Measurements from ENCODE around the gene STAB2. TPM values are rescaled to one million over a fixed set of nuclear protein-coding genes. Genes with fewer than 3 reads are reported as not detected.

Gene STAB2, protein sequence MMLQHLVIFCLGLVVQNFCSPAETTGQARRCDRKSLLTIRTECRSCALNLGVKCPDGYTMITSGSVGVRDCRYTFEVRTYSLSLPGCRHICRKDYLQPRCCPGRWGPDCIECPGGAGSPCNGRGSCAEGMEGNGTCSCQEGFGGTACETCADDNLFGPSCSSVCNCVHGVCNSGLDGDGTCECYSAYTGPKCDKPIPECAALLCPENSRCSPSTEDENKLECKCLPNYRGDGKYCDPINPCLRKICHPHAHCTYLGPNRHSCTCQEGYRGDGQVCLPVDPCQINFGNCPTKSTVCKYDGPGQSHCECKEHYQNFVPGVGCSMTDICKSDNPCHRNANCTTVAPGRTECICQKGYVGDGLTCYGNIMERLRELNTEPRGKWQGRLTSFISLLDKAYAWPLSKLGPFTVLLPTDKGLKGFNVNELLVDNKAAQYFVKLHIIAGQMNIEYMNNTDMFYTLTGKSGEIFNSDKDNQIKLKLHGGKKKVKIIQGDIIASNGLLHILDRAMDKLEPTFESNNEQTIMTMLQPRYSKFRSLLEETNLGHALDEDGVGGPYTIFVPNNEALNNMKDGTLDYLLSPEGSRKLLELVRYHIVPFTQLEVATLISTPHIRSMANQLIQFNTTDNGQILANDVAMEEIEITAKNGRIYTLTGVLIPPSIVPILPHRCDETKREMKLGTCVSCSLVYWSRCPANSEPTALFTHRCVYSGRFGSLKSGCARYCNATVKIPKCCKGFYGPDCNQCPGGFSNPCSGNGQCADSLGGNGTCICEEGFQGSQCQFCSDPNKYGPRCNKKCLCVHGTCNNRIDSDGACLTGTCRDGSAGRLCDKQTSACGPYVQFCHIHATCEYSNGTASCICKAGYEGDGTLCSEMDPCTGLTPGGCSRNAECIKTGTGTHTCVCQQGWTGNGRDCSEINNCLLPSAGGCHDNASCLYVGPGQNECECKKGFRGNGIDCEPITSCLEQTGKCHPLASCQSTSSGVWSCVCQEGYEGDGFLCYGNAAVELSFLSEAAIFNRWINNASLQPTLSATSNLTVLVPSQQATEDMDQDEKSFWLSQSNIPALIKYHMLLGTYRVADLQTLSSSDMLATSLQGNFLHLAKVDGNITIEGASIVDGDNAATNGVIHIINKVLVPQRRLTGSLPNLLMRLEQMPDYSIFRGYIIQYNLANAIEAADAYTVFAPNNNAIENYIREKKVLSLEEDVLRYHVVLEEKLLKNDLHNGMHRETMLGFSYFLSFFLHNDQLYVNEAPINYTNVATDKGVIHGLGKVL (N-terminal part only)
- not detected for total RNA-seq
- not detected for polyA plus RNA-seq (2013, experiment 1 of 2)
- polyA plus RNA-seq (2013, experiment 2 of 2), result not detected
- long read RNA-seq, experiment 1, result 0 reads
- long read RNA-seq, experiment 2, result 0 reads
- long read RNA-seq, experiment 3, result 0 reads
- long read RNA-seq, experiment 4, result 0 reads

DNA sequence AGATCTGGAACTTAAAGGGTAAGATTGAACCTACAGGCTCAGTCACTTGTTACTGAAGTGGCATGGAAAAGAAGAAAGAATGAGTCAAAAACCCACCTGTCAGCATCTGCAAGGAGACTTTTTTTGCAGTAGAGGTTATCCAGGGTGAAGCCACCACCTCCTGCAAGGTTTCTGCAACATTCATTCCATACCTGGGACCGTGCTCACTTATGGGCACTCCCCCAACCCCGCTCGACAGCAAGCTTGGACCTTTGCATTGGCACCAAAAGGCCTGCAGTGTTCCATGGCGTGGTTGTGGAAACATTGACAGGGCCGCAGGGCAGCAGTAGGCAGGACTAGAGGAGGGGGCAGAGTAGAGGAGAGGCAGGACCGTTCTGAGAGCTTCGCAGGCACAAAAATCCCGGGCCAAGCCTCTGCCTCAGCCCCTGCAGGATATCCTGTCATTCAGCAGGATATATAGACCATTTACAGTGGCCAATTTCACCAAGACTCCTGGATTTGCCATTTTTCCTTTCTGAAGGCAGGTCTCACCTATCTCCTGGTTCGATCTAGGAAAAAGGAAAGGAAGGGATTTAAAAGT lies at the start of gene STAB2:
Gene STAB2, plus strand, starts transcription at position 483 of the 580 bp plus-strand sequence. CDS start 204 bp downstream, outside the sequence.
- 92 to 94% methylated on average over 9 of the region's 9 CpGs for WGBS, 2 experiments (ENCODE audit: insufficient coverage in 1 of 2, insufficient read length in 1 of 2)
- H3K9me3 ChIP-seq (ENCODE audit: control insufficient read depth, low read length), result no peaks in the 10 kb centered on the region
- no peaks in the 10 kb centered on the region for H3K4me1 ChIP-seq (ENCODE audit: control insufficient read depth, insufficient read depth, low read length)
- H3K4me1 Mint-ChIP-seq, result no peaks in the 10 kb centered on the region
- H3K27me3 ChIP-seq (ENCODE audit: control insufficient read depth, insufficient read depth, low read length, poor library complexity, severe bottlenecking), result no peaks in the 10 kb centered on the region
- TF ChIP-seq, protein P1, sequence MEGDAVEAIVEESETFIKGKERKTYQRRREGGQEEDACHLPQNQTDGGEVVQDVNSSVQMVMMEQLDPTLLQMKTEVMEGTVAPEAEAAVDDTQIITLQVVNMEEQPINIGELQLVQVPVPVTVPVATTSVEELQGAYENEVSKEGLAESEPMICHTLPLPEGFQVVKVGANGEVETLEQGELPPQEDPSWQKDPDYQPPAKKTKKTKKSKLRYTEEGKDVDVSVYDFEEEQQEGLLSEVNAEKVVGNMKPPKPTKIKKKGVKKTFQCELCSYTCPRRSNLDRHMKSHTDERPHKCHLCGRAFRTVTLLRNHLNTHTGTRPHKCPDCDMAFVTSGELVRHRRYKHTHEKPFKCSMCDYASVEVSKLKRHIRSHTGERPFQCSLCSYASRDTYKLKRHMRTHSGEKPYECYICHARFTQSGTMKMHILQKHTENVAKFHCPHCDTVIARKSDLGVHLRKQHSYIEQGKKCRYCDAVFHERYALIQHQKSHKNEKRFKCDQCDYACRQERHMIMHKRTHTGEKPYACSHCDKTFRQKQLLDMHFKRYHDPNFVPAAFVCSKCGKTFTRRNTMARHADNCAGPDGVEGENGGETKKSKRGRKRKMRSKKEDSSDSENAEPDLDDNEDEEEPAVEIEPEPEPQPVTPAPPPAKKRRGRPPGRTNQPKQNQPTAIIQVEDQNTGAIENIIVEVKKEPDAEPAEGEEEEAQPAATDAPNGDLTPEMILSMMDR (conservative IDR thresholded peaks at IDR 0.05), result no peak
- H3K27ac Mint-ChIP-seq, result no peak within 1 kb of the TSS
- no peaks in the 10 kb centered on the region for H3K27me3 Mint-ChIP-seq (ENCODE audit: insufficient read depth)
- no peak within 1 kb of the TSS for H3K27ac ChIP-seq (ENCODE audit: low read depth, low read length)
- H3K36me3 Mint-ChIP-seq (ENCODE audit: low read depth), result no peaks in the 10 kb centered on the region
- no peaks in the 10 kb centered on the region for H3K9me3 Mint-ChIP-seq
- no peak for DNase-seq
- no peak within 1 kb of the TSS for H3K4me3 ChIP-seq (ENCODE audit: low read length)
- no peak within 1 kb of the TSS for H3K9ac ChIP-seq (ENCODE audit: extremely low read depth, low read length, poor library complexity, severe bottlenecking)
- H3K36me3 ChIP-seq (ENCODE audit: control insufficient read depth, insufficient read depth, low read length), result no peaks in the 10 kb centered on the region
- H3K4me3 Mint-ChIP-seq, result no peak within 1 kb of the TSS

DNA sequence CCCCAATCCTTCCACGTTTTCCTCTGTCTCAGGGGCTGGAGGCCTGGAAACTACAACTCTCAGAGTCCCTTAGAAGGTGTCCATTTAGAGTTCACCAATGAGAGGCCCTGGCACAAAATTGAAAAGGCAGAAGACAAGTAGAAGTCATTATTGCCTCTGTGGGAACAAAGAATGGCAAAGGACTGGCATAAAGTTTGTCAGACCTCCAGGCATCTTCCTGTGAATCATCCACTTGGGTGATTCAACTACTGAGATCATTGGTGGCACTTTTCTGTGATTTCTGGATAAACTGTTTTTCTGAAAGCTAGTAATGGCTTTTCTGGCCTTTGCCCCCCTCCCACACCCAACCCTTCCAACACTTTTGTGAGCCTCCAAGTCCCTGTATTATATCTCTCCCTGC lies 48.7 kb upstream of the STAB2 start:
- Histone ChIP-seq H3K9ac (ENCODE audit: extremely low read depth, low read length, poor library complexity, severe bottlenecking) (no peak overlapping the region), H3K27ac (ENCODE audit: low read depth, low read length) (no peak overlapping the region), H3K4me1 (ENCODE audit: control insufficient read depth, insufficient read depth, low read length) (no peaks in the 10 kb centered on the region), H3K27me3 (ENCODE audit: control insufficient read depth, insufficient read depth, low read length, poor library complexity, severe bottlenecking) (no peaks in the 10 kb centered on the region), H3K9me3 (ENCODE audit: control insufficient read depth, low read length) (no peaks in the 10 kb centered on the region), H3K4me3 (ENCODE audit: low read length) (no peak overlapping the region), H3K36me3 (ENCODE audit: control insufficient read depth, insufficient read depth, low read length) (no peaks in the 10 kb centered on the region)
- Mint-ChIP-seq H3K36me3 (ENCODE audit: low read depth) (no peaks in the 10 kb centered on the region), H3K27ac (no peak overlapping the region), H3K4me1 (peaks cover 10% of the 10 kb centered on the region), H3K9me3 (no peaks in the 10 kb centered on the region), H3K4me3 (no peak overlapping the region), H3K27me3 (ENCODE audit: insufficient read depth) (peaks cover 4% of the 10 kb centered on the region)
- TF ChIP-seq, protein P1 (conservative IDR thresholded peaks at IDR 0.05), result no peak
- 80 to 86% methylated on average over 1 of the region's 1 CpG for WGBS, 2 experiments (ENCODE audit: insufficient coverage in 1 of 2, insufficient read length in 1 of 2)
- no peak for DNase-seq

Data from endodermal cell (in vitro differentiated cells).